Stimulated activated CD4-positive, alpha-beta T cell treated with anti-CD3 and anti-CD28 coated beads, Interleukin-1b, Interleukin-23, amount 100 ng/mL, for 1 hour (primary cell): ENCODE data around the gene ZMIZ1.

Experiments used
- DNase-seq, 2 donors: peaks; one replicate each; pipeline ENCODE4 v3.0.0-alpha.2; 2020; ENCODE audit warnings: low read depth in 2 of 2

The ZMIZ1 gene

GRCh38 chr10:79139124-79139835 is 70.5 kb downstream of the ZMIZ1 start:
- no peak for DNase-seq

- DNase-seq: no peak
These were observed 71.5 kb downstream of the ZMIZ1 start for GRCh38 chr10:79140085-79140793.

GRCh38 chr10:79140855-79141254 is 72.1 kb downstream of the ZMIZ1 start:
- no peak for DNase-seq

- no peak for DNase-seq
These were observed 73.3 kb downstream of the ZMIZ1 start for GRCh38 chr10:79142064-79142491.

- no peak for DNase-seq
These were observed 74.0 kb downstream of the ZMIZ1 start for GRCh38 chr10:79142522-79143309.

- DNase-seq: no peak
These were observed 75.1 kb downstream of the ZMIZ1 start for GRCh38 chr10:79143879-79144278.

GRCh38 chr10:79144351-79145173 is 75.8 kb downstream of the ZMIZ1 start:
- DNase-seq: no peak

- no peak for DNase-seq
These were observed 76.4 kb downstream of the ZMIZ1 start for GRCh38 chr10:79145174-79145483.

GRCh38 chr10:79145517-79146470 is 77.0 kb downstream of the ZMIZ1 start:
- no peak for DNase-seq

GRCh38 chr10:79146611-79147130 is 77.9 kb downstream of the ZMIZ1 start:
- no peak for DNase-seq

GRCh38 chr10:79147306-79147705 is 78.5 kb downstream of the ZMIZ1 start:
- DNase-seq: no peak

GRCh38 chr10:79147796-79148451 is 79.2 kb downstream of the ZMIZ1 start:
- DNase-seq: no peak

GRCh38 chr10:79148452-79149344 is 79.9 kb downstream of the ZMIZ1 start:
- DNase-seq: no peak

- DNase-seq: no peak
These were observed 80.5 kb downstream of the ZMIZ1 start for GRCh38 chr10:79149345-79149661.

- no peak for DNase-seq
These were observed 81.1 kb downstream of the ZMIZ1 start for GRCh38 chr10:79149662-79150443.

GRCh38 chr10:79150444-79150754 is 81.6 kb downstream of the ZMIZ1 start:
- no peak for DNase-seq

- no peak for DNase-seq
These were observed 83.7 kb downstream of the ZMIZ1 start for GRCh38 chr10:79152423-79152817.

GRCh38 chr10:79153745-79154144 is 85.0 kb downstream of the ZMIZ1 start:
- DNase-seq: no peak
